Measurements from ENCODE around the gene DDX39B. TPM values are rescaled to one million over a fixed set of nuclear protein-coding genes. Genes with fewer than 3 reads are reported as not detected.
"Not testable (repeated sequence)": the region's sequence is repeated elsewhere in the genome, so short reads cannot be mapped to it uniquely, and the experiment has no call there.

The DDX39B gene
- total RNA-seq, result 100 to 1,000 TPM; 420 to 442 TPM

DNA sequence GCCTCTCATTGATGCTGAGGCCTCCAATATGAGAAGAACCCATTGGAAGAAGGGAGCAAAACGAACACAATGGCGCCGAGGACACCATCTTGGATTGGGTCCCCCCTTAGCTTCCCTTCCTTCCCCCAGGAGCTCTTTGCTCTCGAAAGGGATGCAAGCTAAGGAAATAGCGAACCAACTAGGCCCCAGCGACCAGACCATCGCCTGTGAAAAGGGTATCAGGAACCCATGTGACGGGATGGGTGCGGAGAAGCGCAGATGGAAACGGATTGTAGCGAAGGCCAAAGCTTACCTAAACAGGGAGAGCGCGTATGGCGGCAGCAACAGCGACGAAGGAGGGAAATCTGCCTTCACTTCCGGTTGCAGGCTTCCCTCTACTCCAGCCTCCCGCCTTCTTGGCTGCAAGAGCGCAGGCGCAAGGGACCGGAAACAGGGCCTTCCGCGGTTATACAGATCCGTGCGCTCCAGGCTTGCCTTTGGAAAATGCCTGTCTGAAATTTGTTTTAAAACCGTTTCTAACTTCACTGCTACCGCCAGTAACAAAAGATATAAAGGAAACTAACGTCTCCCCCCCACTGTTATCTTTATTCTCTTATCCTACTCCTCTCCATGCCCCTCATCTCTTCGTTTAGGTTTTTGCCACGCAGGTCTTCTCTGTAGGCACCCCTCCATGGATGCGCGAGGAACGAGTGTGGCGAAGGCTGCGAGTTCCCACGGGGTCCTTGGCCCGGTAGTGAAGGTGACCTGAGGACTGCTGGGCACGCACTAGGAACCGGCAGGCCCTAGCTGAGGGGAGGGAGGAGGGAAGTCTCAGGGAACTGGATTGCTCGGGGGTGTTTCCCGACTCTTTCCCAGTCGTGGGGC is at the start of gene DDX39B:
DDX39B (minus strand) TSS at position 346 of the 864 bp plus-strand sequence. CDS start 1,471 bp downstream, outside the sequence.
- H3K4me1 Mint-ChIP-seq, result peaks cover 54% of the 10 kb centered on the region
- ChIA-PET CTCF (interaction anchor here (0.8 to 23.4 kb wide), 18 partner anchors 9 to 412 kb away, joined by 3 to 497 read pairs (median 4); partner anchors contain the start of genes LTB, MCCD1, MICB and NCR3), POLR2A (interaction anchor here (0.7 to 2.2 kb wide), 5 partner anchors 33 to 636 kb away, joined by 3 to 13 read pairs (median 3); partner anchors contain the start of gene TNF)
- H3K27ac Mint-ChIP-seq, result peak within 1 kb of the TSS; percentile 99
- H3K36me3 Mint-ChIP-seq (ENCODE audit: low read depth), result peaks cover 40% of the 10 kb centered on the region
- no peaks in the 10 kb centered on the region for H3K27me3 Mint-ChIP-seq
- peak within 1 kb of the TSS; percentile 98 for H3K4me3 Mint-ChIP-seq
- no peaks in the 10 kb centered on the region for H3K9me3 Mint-ChIP-seq
- peak; percentile 96 for DNase-seq

DNA sequence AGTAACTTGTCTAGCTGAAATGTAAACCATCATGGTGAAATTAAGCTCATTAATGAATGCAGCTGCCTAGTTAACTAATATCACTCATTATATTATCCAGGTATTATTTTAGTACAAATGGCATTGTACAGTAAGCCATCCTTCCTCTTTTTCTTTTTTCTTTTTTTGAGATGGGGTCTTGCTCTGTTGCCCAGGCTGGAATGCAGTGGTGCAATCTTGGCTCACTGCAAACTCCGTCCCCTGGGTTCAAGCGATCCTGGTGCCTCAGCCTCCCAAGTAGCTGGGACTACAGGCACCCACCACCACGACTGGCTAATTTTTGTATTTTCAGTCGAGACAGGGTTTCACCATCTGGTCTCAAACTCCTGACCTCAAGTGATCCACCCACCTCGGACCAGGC is 48.9 kb upstream of the DDX39B start:
- DNase-seq, POLR2A ChIA-PET, H3K4me3 Mint-ChIP-seq, H3K27me3 Mint-ChIP-seq, H3K9me3 Mint-ChIP-seq: not testable (repeated sequence)
- H3K27ac Mint-ChIP-seq, result peak overlapping the region; percentile 2
- H3K4me1 Mint-ChIP-seq, result peaks cover 64% of the 10 kb centered on the region
- H3K36me3 Mint-ChIP-seq (ENCODE audit: low read depth), result peaks cover 15% of the 10 kb centered on the region
- CTCF ChIA-PET, result interaction anchor here (18.9 to 30.8 kb wide), 2 partner anchors 6 to 9 kb away, joined by 576 read pairs; partner anchors contain the start of genes LST1, LTB, NCR3 and TNF

DNA sequence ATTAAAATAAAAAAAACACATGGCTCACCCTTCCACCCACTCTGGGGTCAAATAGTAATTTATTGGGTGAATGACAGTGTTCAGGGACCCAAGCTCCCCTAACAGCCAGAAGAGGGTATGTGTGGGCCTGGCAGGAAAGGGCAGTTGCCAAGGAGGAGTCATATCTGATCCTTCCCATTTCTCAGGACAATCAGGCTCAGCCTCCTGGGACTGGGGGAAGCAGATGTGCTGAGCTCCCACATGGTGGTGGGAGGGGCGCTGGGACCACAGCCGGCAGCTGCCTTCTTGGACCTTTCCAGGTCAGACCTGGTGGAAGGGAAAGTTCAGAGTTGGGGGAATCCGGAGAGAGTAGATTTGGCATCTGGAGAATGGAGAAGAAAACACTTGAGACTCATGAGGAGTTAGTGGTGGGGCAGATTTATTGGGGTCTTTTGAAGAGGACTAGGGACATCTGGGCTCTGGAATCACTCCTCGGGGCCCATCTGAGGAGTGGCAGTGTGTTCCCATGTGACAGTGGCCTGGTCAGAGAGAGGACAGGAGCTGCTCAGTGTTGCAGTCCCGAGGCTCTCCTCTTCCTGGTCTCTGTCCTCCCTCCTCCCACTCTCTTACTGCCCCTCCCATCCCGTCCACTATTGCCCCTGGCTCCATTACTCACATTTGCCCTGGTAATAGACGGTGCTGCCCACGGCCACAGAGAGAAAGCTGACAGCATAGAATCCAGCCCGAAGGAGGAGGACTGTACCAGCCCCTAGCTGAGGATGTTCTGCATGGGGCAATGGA is 47.3 kb upstream of the DDX39B start:
- no peaks in the 10 kb centered on the region for H3K9me3 Mint-ChIP-seq
- H3K4me1 Mint-ChIP-seq, result peaks cover 73% of the 10 kb centered on the region
- CTCF ChIA-PET, result interaction anchor here (0.6 to 30.8 kb wide), 7 partner anchors 7 to 550 kb away, joined by 3 to 576 read pairs (median 14); partner anchors contain the start of genes ATP6V1G2, LST1, LTB and NCR3
- H3K27ac Mint-ChIP-seq, result peak overlapping the region; percentile 77
- no peaks in the 10 kb centered on the region for H3K27me3 Mint-ChIP-seq
- H3K4me3 Mint-ChIP-seq, result no peak overlapping the region
- H3K36me3 Mint-ChIP-seq (ENCODE audit: low read depth), result peaks cover 18% of the 10 kb centered on the region
- POLR2A ChIA-PET, result interaction anchor here (1.3 kb wide), 1 partner anchor 14 kb away, joined by 4 read pairs; the partner anchor contains the start of gene TNF
- no peak for DNase-seq

DNA sequence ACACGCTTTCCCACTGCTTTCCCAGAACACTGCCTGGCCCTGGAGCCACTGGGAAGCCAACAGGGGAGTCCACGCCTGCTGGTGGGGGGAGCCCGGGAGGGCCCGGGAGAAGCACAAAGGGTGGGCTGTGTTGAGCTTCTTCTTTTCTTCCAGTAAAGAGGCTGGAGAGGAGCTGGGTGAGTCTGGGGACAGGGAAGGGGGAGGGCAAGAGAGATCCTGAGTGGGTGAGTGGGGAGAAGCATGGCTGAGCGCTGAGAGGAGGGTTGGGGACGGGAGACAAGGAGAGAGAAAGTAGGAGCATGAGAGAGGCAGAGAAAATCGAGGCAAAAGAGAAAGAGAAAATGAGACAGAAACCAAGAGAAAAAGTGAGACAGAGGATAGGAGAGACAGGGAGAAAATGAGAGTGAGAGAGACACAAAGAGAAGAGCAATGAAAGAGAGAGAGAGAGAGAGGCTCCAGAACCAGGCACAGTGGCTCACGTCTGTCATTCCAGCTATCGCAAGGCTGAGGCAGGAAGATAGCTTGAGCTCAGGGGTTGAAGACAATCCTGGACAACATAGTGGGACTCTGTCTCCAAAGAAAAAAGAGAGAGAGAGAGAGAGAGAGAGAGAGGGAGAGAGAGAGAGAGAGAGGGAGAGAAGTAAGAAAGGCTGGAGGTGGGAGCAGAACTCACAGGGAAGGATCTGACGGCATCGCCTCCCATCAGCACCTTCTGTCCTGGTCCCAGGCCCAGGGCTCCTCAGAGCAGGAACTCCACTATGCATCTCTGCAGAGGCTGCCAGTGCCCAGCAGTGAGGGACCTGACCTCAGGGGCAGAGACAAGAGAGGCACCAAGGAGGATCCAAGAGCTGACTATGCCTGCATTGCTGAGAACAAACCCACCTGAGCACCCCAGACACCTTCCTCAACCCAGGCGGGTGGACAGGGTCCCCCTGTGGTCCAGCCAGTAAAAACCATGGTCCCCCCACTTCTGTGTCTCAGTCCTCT is 46.3 kb upstream of the DDX39B start:
- H3K36me3 Mint-ChIP-seq (ENCODE audit: low read depth), result peaks cover 24% of the 10 kb centered on the region
- H3K4me3 Mint-ChIP-seq, result peak overlapping the region; percentile 72
- no peaks in the 10 kb centered on the region for H3K27me3 Mint-ChIP-seq
- H3K4me1 Mint-ChIP-seq, result peaks cover 74% of the 10 kb centered on the region
- H3K9me3 Mint-ChIP-seq, result no peaks in the 10 kb centered on the region
- ChIA-PET CTCF (interaction anchor here (0.5 to 30.8 kb wide), 10 partner anchors 6 to 551 kb away, joined by 3 to 576 read pairs (median 9); partner anchors contain the start of genes ATP6V1G2, LST1, LTB and NCR3), POLR2A (interaction anchor here (0.8 to 1.3 kb wide), 3 partner anchors 12 to 28 kb away, joined by 4 to 5 read pairs (median 5); partner anchors contain the start of gene TNF)
- DNase-seq, result no peak
- H3K27ac Mint-ChIP-seq, result peak overlapping the region; percentile 94

DNA sequence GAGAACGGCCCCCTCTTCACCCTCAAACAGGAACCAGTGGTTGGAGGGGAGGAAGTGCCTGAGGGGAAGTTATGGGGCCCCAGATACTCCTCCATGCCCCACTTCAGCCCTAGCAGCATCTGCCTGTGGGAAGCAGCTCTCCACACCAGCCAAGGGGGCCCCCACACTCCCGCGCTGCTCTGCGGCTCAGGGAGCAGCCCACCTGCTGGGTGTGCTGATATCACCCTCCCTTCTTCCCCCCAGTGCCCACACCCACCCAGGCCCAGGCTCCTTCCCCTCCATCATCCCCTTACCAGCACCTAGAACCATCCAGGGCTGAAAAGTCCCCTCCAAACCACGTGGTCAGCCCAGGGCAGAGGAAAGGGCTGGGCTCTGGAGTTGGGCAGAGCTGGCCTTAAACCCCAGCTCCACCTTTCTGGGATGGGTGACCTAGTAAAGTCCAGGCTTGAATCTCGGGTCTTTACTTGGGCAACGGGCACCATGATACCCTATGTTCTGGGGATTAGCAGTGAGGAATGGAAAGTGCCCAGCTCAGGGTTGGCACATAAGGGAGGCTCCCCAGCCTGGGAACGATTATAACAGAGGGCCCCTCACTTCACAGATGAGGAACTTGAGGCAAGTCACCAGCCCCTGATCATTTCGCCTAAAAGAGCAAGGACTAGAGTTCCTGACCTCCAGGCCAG is 44.9 kb upstream of the DDX39B start:
- ChIA-PET CTCF (interaction anchor here (0.8 to 30.8 kb wide), 8 partner anchors 5 to 92 kb away, joined by 3 to 576 read pairs (median 14); partner anchors contain the start of genes ATP6V1G2, LST1, LTB and NCR3), POLR2A (interaction anchor here (1.2 kb wide), 1 partner anchor 11 kb away, joined by 5 read pairs; the partner anchor contains the start of gene TNF)
- no peaks in the 10 kb centered on the region for H3K27me3 Mint-ChIP-seq
- peak overlapping the region; percentile 54 for H3K4me3 Mint-ChIP-seq
- peak overlapping the region; percentile 94 for H3K27ac Mint-ChIP-seq
- H3K36me3 Mint-ChIP-seq (ENCODE audit: low read depth), result peaks cover 36% of the 10 kb centered on the region
- H3K9me3 Mint-ChIP-seq, result no peaks in the 10 kb centered on the region
- H3K4me1 Mint-ChIP-seq, result peaks cover 70% of the 10 kb centered on the region
- peak; percentile 37 for DNase-seq

DNA sequence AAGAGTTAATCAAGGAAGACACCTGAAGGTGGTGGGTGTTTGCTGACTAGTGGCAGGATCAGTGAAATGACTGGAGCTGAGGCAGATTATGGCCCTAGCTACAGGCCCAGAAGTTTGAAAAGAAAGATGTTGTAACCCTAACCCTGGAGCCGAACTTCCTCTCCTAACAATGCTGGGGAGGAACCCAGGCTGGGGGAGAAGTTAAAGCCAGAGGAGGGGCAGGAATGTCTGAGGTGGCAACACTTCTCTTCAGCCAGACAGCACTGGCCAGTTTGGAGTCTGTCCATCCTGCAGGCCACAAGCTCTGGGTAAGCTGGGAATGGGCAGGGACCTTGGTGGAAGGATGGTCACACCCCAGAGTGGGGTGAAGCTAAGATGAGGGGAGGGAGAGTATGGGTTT is 44.2 kb upstream of the DDX39B start, which contains the start of gene LST1:
LST1 (plus strand) TSS at position 270 of the 400 bp plus-strand sequence. CDS start 1,023 bp downstream, outside the sequence.
- Mint-ChIP-seq H3K27ac (peak within 1 kb of the TSS; percentile 94), H3K9me3 (no peaks in the 10 kb centered on the region), H3K4me1 (peaks cover 66% of the 10 kb centered on the region), H3K4me3 (peak within 1 kb of the TSS; percentile 54), H3K27me3 (no peaks in the 10 kb centered on the region), H3K36me3 (ENCODE audit: low read depth) (peaks cover 43% of the 10 kb centered on the region)
- ChIA-PET CTCF (interaction anchor here (0.6 to 30.8 kb wide), 11 partner anchors 4 to 91 kb away, joined by 3 to 576 read pairs (median 5); partner anchors contain the start of genes ATP6V1G2, LST1, LTB and NCR3), POLR2A (no interaction called here)
- no peak for DNase-seq

DNA sequence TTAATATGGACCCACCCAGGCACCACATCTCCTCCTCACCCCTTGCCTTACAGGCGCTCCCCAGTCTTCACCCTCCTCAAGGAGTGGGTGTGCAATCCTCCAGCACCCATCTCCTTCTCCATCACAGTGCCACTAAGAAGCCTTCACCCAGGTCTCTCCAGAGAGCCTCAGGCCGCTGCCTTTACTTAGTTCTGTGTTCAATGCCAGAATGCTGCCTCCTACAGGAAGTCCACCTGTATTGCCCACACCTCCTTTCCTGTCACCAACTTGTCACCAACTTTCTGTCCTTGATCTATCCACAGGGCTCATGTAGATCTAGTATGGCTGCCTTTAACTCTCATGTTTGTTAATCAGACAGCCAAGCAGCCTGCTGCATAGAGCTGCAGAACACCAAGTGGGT is 43.7 kb upstream of the DDX39B start:
- H3K4me1 Mint-ChIP-seq, result peaks cover 67% of the 10 kb centered on the region
- H3K9me3 Mint-ChIP-seq, result no peaks in the 10 kb centered on the region
- peaks cover 48% of the 10 kb centered on the region for H3K36me3 Mint-ChIP-seq (ENCODE audit: low read depth)
- no peaks in the 10 kb centered on the region for H3K27me3 Mint-ChIP-seq
- peak; percentile 65 for DNase-seq
- ChIA-PET POLR2A (no interaction called here), CTCF (interaction anchor here (0.6 to 30.8 kb wide), 10 partner anchors 4 to 91 kb away, joined by 3 to 576 read pairs (median 4); partner anchors contain the start of genes LST1, LTB, NCR3 and TNF)
- peak overlapping the region; percentile 94 for H3K27ac Mint-ChIP-seq
- H3K4me3 Mint-ChIP-seq, result peak overlapping the region; percentile 54

DNA sequence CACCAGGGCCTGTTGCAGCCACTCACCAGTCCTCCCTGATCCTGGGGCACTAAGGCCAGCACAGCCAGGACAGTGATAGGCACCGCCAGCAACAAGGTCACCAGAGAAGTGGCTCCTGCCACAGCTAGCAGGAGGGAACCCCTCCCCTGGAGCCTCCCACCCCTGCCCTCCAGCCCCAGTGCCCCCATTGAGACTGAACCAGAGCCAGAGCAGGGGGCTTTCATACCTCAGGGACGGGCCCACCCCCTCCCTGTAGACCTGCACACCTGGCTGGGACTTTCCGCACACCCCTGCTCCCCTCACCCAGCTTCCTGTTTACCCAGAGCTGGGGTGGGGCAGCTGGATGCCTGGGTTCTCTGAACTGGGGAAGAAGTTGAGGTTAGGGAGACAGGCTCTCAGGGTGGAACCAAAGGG is 40.4 kb upstream of the DDX39B start, which contains the start of gene LTB:
LTB (minus strand) TSS at position 195 of the 414 bp plus-strand sequence; CDS start at position 188, 7 bp downstream.
- CTCF ChIA-PET, result interaction anchor here (0.7 to 30.8 kb wide), 12 partner anchors 0 to 82 kb away, joined by 3 to 576 read pairs (median 18); partner anchors contain the start of genes APOM, ATP6V1G2, DDX39B and GPANK1
- peaks cover 58% of the 10 kb centered on the region for H3K36me3 Mint-ChIP-seq (ENCODE audit: low read depth)
- no peaks in the 10 kb centered on the region for H3K9me3 Mint-ChIP-seq
- POLR2A ChIA-PET, result interaction anchor here (0.6 to 1.5 kb wide), 5 partner anchors 10 to 1390 kb away, joined by 3 to 8 read pairs (median 4); partner anchors contain the start of gene NCR3
- no peaks in the 10 kb centered on the region for H3K27me3 Mint-ChIP-seq
- peaks cover 73% of the 10 kb centered on the region for H3K4me1 Mint-ChIP-seq
- peak within 1 kb of the TSS; percentile 94 for H3K27ac Mint-ChIP-seq
- peak; percentile 78 for DNase-seq
- peak within 1 kb of the TSS; percentile 94 for H3K4me3 Mint-ChIP-seq

DNA sequence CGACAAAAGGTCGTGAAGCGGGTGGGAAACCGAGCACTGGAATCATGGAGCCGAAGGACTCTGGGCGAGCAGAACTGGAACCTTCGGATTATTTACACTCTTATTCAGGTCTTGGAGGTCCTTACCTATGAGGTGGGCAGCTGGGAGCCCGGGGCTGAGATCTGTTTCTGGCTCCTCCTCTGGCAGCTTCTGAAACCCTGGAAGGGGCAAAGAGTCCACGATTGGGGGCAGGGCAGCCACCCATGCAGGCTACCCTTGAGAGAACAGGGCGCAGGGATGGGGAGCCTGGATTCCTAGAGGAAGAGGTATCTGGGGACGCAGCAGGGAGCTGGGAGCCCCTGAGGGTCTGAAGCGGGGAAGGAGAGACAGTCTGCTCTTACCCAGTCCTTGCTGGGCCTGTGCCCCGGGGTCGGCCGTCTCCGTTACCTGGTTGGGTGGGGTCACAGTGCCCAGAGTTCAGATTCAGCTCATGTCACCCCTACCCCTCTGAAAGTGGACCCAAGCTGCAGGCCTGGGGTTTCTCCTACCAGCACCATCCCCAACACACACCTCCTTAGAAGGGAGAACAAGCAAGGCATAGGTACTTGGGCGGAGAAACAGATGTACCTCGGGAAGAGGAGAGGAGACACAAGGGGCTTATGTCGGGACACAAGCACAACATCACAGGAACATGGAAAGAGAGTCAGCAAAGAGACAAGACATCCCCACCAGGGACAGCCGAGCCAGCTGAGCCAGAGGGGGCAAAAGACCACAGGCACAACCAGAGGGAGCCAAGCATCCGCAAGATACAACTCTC is 39.8 kb upstream of the DDX39B start:
- CTCF ChIA-PET, result interaction anchor here (0.7 to 30.8 kb wide), 12 partner anchors 0 to 83 kb away, joined by 3 to 576 read pairs (median 18); partner anchors contain the start of genes ATP6V1G2, DDX39B, GPANK1 and LST1
- no peak for DNase-seq
- Mint-ChIP-seq H3K4me3 (peak overlapping the region; percentile 94), H3K4me1 (peaks cover 73% of the 10 kb centered on the region), H3K27me3 (no peaks in the 10 kb centered on the region), H3K9me3 (no peaks in the 10 kb centered on the region), H3K36me3 (ENCODE audit: low read depth) (peaks cover 64% of the 10 kb centered on the region), H3K27ac (peak overlapping the region; percentile 94)
- POLR2A ChIA-PET, result interaction anchor here (0.6 to 1.5 kb wide), 5 partner anchors 11 to 1390 kb away, joined by 3 to 8 read pairs (median 4); partner anchors contain the start of gene NCR3

All from activated CD4-positive, alpha-beta T cell treated with anti-CD3 and anti-CD28 coated beads, Interleukin-2, amount 10 ng/mL, durations not matched to agents 7 days and 5 days (primary cell).